HEK293 (cell line): ENCODE results near the gene TUBGCP3.

Experiments
- GLI4 ChIP-seq: fragments of 450-650 bp; formaldehyde crosslinking; IDR thresholded peaks from 2 replicates; pipeline ENCODE4 v1.5.1; 2016; ENCODE audit warnings: missing biosample characterization, missing genetic modification characterization
- GLIS2 ChIP-seq: fragments of 450-650 bp; formaldehyde crosslinking; IDR thresholded peaks from 2 replicates; pipeline ENCODE4 v1.5.1; 2016; ENCODE audit warnings: missing biosample characterization, missing genetic modification characterization
- IKZF3 ChIP-seq: fragments of 450-650 bp; IDR thresholded peaks from 2 replicates; pipeline ENCODE4 v1.5.0; 2018; ENCODE audit warnings: missing biosample characterization, mild to moderate bottlenecking, missing genetic modification characterization, moderate library complexity
- KLF17 ChIP-seq: fragments of 450-650 bp; formaldehyde crosslinking; IDR thresholded peaks from 2 replicates; pipeline ENCODE4 v1.5.1; 2016; ENCODE audit warnings: missing biosample characterization, missing genetic modification characterization
- MEIS1 ChIP-seq: sonication (generic); formaldehyde crosslinking; IDR thresholded peaks from 2 replicates; pipeline ENCODE4 v1.8.1; 2022; ENCODE audit warnings: missing genetic modification reagents, mild to moderate bottlenecking, borderline replicate concordance
- MYNN ChIP-seq: fragments of 450-650 bp; formaldehyde crosslinking; IDR thresholded peaks from 2 replicates; pipeline ENCODE4 v1.5.1; 2016; ENCODE audit warnings: missing biosample characterization, missing genetic modification characterization, borderline replicate concordance
- PRDM4 ChIP-seq: fragments of 450-650 bp; formaldehyde crosslinking; IDR thresholded peaks from 2 replicates; pipeline ENCODE4 v1.5.1; 2017; ENCODE audit warnings: missing biosample characterization, missing genetic modification characterization
- SCRT1 ChIP-seq: fragments of 450-650 bp; formaldehyde crosslinking; IDR thresholded peaks from 2 replicates; pipeline ENCODE4 v1.5.1; 2016; ENCODE audit warnings: missing biosample characterization, missing genetic modification characterization, borderline replicate concordance
- SP3 ChIP-seq: fragments of 450-650 bp; formaldehyde crosslinking; IDR thresholded peaks from 2 replicates; pipeline ENCODE4 v1.5.1; 2016; ENCODE audit warnings: missing biosample characterization, missing genetic modification characterization
- ZBTB1 ChIP-seq: fragments of 450-650 bp; formaldehyde crosslinking; IDR thresholded peaks from 2 replicates; pipeline ENCODE4 v1.5.1; 2016; ENCODE audit warnings: missing biosample characterization, missing genetic modification characterization
- ZIC2 ChIP-seq: fragments of 450-650 bp; formaldehyde crosslinking; IDR thresholded peaks from 2 replicates; pipeline ENCODE4 v1.5.1; 2016; ENCODE audit warnings: missing biosample characterization, missing genetic modification characterization
- ZNF138 ChIP-seq: fragments of 450-650 bp; formaldehyde crosslinking; IDR thresholded peaks from 2 replicates; pipeline ENCODE4 v1.5.1; 2016; ENCODE audit warnings: missing biosample characterization, missing genetic modification characterization, borderline replicate concordance
- ZNF146 ChIP-seq: fragments of 450-650 bp; formaldehyde crosslinking; IDR thresholded peaks from 2 replicates; pipeline ENCODE4 v1.5.1; 2016; ENCODE audit warnings: missing biosample characterization, missing genetic modification characterization
- ZNF24 ChIP-seq: fragments of 450-650 bp; formaldehyde crosslinking; IDR thresholded peaks from 2 replicates; pipeline ENCODE4 v1.5.1; 2016; ENCODE audit warnings: missing biosample characterization, missing genetic modification characterization
- ZNF280D ChIP-seq: fragments of 450-650 bp; formaldehyde crosslinking; IDR thresholded peaks from 2 replicates; pipeline ENCODE4 v1.5.1; 2016; ENCODE audit warnings: missing biosample characterization, missing genetic modification characterization
- ZNF302 ChIP-seq: fragments of 450-650 bp; formaldehyde crosslinking; IDR thresholded peaks from 2 replicates; pipeline ENCODE4 v1.5.1; 2016; ENCODE audit warnings: missing biosample characterization, missing genetic modification characterization, low read depth
- ZNF366 ChIP-seq: fragments of 450-650 bp; formaldehyde crosslinking; conservative IDR thresholded peaks from 2 replicates; pipeline ENCODE4 v1.5.1; 2016; ENCODE audit warnings: missing biosample characterization, missing genetic modification characterization
- ZNF398 ChIP-seq: fragments of 450-650 bp; formaldehyde crosslinking; IDR thresholded peaks from 2 replicates; pipeline ENCODE4 v1.5.1; 2017; ENCODE audit warnings: missing biosample characterization, missing genetic modification characterization
- ZNF426 ChIP-seq: fragments of 450-650 bp; formaldehyde crosslinking; IDR thresholded peaks from 2 replicates; pipeline ENCODE4 v1.5.1; 2017; ENCODE audit warnings: missing biosample characterization, missing genetic modification characterization, mild to moderate bottlenecking, inconsistent platforms, moderate library complexity
- ZNF488 ChIP-seq: fragments of 450-650 bp; formaldehyde crosslinking; IDR thresholded peaks from 2 replicates; pipeline ENCODE4 v1.5.1; 2016; ENCODE audit warnings: missing biosample characterization, missing genetic modification characterization
- ZNF513 ChIP-seq: fragments of 450-650 bp; IDR thresholded peaks from 2 replicates; pipeline ENCODE4 v1.5.1; 2018; ENCODE audit warnings: missing biosample characterization, missing genetic modification characterization
- ZNF548 ChIP-seq: fragments of 450-650 bp; formaldehyde crosslinking; IDR thresholded peaks from 2 replicates; pipeline ENCODE4 v1.5.1; 2016; ENCODE audit warnings: missing biosample characterization, missing genetic modification characterization
- ZNF561 ChIP-seq: fragments of 450-650 bp; IDR thresholded peaks from 2 replicates; pipeline ENCODE4 v1.5.1; 2018; ENCODE audit warnings: missing biosample characterization, missing genetic modification characterization, borderline replicate concordance
- ZNF629 ChIP-seq: fragments of 450-650 bp; formaldehyde crosslinking; IDR thresholded peaks from 2 replicates; pipeline ENCODE4 v1.5.1; 2017; ENCODE audit warnings: missing biosample characterization, missing genetic modification characterization
- ZNF791 ChIP-seq: fragments of 450-650 bp; formaldehyde crosslinking; IDR thresholded peaks from 2 replicates; pipeline ENCODE4 v1.5.1; 2016; ENCODE audit warnings: missing biosample characterization, missing genetic modification characterization
- ZSCAN4 ChIP-seq: fragments of 450-650 bp; formaldehyde crosslinking; IDR thresholded peaks from 2 replicates; pipeline ENCODE4 v1.5.1; 2017; ENCODE audit warnings: missing biosample characterization, missing genetic modification characterization

The TUBGCP3 gene

GRCh38 chr13:112587212-112587763 lies 665 bp downstream of the TUBGCP3 start (continued):
- TF ChIP-seq ZNF513 (tag by site-specific recombination) (no peak), MYNN (tag by site-specific recombination) (no peak), ZNF302 (tag by site-specific recombination) (no peak), ZNF138 (tag by site-specific recombination) (no peak), ZIC2 (tag by site-specific recombination) (peak; percentile 76), SCRT1 (tag by site-specific recombination) (no peak), ZNF280D (tag by site-specific recombination) (no peak), ZNF366 (tag by site-specific recombination) (peak; percentile 89), MEIS1 (no peak), ZNF561 (tag by site-specific recombination) (0 out of 2 replicates have a peak, but pooled peaks have one; percentile 14), ZNF398 (tag by site-specific recombination) (peak; percentile 62), ZSCAN4 (no peak), ZNF146 (tag by site-specific recombination) (0 out of 2 replicates have a peak, but pooled peaks have one; percentile 6), ZNF629 (tag by site-specific recombination) (peak; percentile 68; the same call in 1 of the 2 replicates), ZNF24 (tag by site-specific recombination) (peak; percentile 70; the same call in 1 of the 2 replicates), GLIS2 (tag by site-specific recombination) (peak; percentile 95), ZBTB1 (tag by site-specific recombination) (no peak), IKZF3 (tag by site-specific recombination) (peak; percentile 78), KLF17 (peak; percentile 79), ZNF548 (tag by site-specific recombination) (no peak), GLI4 (tag by site-specific recombination) (no peak), ZNF791 (tag by site-specific recombination) (no peak), SP3 (peak; percentile 68), PRDM4 (tag by site-specific recombination) (peak; percentile 29; the same call in 1 of the 2 replicates), ZNF426 (tag by site-specific recombination) (no peak), ZNF488 (tag by site-specific recombination) (no peak)
